Endothelial cell of umbilical vein (primary cell): ENCODE measurements around the gene WDR47.

Experiments used
- EZH2 ChIP-seq: IDR thresholded peaks from 2 replicates; pipeline ENCODE4 v1.6.1; 2012; ENCODE audit warnings: borderline replicate concordance, low read depth, mild to moderate bottlenecking, moderate library complexity, low read length, inconsistent platforms; ENCODE audit not compliant: severe bottlenecking
- FOS ChIP-seq: IDR thresholded peaks from 2 replicates; pipeline ENCODE4 v1.6.1; 2011; ENCODE audit warnings: mild to moderate bottlenecking, low read length, moderate library complexity, borderline replicate concordance; ENCODE audit not compliant: insufficient read depth
- POLR2A ChIP-seq: IDR thresholded peaks from 2 replicates; pipeline ENCODE4 v1.6.1; 2012; ENCODE audit warnings: low read depth, mild to moderate bottlenecking, control low read depth, low read length
- TF ChIP-seq, protein P1 (sequence below), 2 donors: IDR thresholded peaks; 1 replicate in 1 of 2; 2 replicates in 1 of 2; pipeline ENCODE4 v1.5.1; 2011; ENCODE audit warnings: low read length in 2 of 2, mild to moderate bottlenecking in 2 of 2, moderate library complexity in 2 of 2, control low read depth in 1 of 2, inconsistent platforms in 1 of 2, low read depth in 1 of 2; ENCODE audit not compliant: insufficient read depth in 1 of 2; ENCODE audit errors: extremely low read depth in 1 of 2

DNA sequence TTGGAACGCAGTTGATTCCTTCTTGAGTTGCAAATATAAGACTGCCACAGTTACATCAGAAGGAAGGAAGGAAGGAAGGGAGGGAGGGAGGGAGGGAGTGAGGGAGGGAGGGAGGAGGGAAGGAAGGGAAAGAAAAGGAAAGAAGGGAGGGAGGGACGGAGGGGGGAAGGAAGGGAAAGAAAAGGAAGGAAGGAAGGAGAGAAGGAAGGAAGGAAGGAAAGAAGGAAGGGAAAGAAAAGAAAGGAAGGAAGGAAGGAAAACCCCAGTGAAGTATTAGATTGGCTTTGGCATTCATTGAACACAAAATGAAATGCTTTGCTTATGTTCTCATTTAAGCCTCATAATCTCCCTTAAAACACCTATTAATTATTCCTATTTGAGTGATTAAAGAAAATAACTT lies 6.4 kb upstream of the WDR47 start:
- TF ChIP-seq EZH2 (no peak), FOS (no peak), POLR2A (no peak)
- TF ChIP-seq, protein P1, sequence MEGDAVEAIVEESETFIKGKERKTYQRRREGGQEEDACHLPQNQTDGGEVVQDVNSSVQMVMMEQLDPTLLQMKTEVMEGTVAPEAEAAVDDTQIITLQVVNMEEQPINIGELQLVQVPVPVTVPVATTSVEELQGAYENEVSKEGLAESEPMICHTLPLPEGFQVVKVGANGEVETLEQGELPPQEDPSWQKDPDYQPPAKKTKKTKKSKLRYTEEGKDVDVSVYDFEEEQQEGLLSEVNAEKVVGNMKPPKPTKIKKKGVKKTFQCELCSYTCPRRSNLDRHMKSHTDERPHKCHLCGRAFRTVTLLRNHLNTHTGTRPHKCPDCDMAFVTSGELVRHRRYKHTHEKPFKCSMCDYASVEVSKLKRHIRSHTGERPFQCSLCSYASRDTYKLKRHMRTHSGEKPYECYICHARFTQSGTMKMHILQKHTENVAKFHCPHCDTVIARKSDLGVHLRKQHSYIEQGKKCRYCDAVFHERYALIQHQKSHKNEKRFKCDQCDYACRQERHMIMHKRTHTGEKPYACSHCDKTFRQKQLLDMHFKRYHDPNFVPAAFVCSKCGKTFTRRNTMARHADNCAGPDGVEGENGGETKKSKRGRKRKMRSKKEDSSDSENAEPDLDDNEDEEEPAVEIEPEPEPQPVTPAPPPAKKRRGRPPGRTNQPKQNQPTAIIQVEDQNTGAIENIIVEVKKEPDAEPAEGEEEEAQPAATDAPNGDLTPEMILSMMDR (IDR thresholded peaks at IDR 0.05; ENCODE audit: extremely low read depth in 1 of 2, insufficient read depth in 1 of 2, low read depth in 1 of 2, low read length in 2 of 2): no peak
